ENCODE results near the gene THAP6.

GRCh38 chr4:75567725-75568124 is 53.5 kb downstream of the THAP6 start:
- TF ChIP-seq CTCF (IDR thresholded peaks at IDR 0.05) (no peak), CBX8 (IDR thresholded peaks at IDR 0.05) (no peak), SMC3 (IDR thresholded peaks at IDR 0.05) (no peak), PHF8 (IDR thresholded peaks at IDR 0.05; ENCODE audit: borderline replicate concordance, low read depth) (no peak), HES2 (IDR thresholded peaks at IDR 0.05) (no peak), CEBPB (IDR thresholded peaks at IDR 0.05) (no peak), RAD21 (conservative IDR thresholded peaks at IDR 0.05 in 1 of 2, IDR thresholded peaks at IDR 0.05 in 1 of 2) (no peak), CHD4 (IDR thresholded peaks at IDR 0.05; ENCODE audit: borderline replicate concordance) (no peak), ZNF302 (CRISPR knock-in tag; IDR thresholded peaks at IDR 0.05) (no peak), RCOR1 (IDR thresholded peaks at IDR 0.05; ENCODE audit: low read depth, low read length) (no peak), RFX5 (IDR thresholded peaks at IDR 0.05) (no peak), MAX (IDR thresholded peaks at IDR 0.05) (no peak), TP53 (CRISPR knock-in tag; IDR thresholded peaks at IDR 0.05) (no peak), POLR2A (IDR thresholded peaks at IDR 0.05; ENCODE audit: low read length) (no peak)

Measured in A549 (cell line).